Measurements from ENCODE around the gene IMPG2. TPM values are rescaled to one million over a fixed set of nuclear protein-coding genes. Genes with fewer than 3 reads are reported as not detected.

Gene IMPG2
- total RNA-seq, 1 donor = 0.36 TPM

DNA sequence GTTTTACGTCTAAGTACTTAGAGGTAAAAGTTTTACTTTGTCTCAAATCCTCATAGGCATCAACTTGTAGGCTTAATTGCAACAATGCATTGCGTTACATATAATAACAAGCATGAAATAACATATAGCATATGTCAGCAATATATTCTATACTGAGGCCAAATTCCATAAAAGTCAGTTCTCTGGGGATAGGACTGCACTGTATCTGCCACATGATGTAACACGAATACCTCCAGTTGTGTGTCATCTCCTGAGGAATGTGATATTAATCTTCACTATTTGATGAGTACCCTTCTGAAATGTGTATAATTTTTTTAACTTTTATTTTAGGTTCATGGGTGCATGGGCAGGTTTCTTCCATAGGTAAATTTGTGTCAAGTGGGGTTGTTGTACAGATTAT, 126.4 kb downstream of the IMPG2 start:
- DNase-seq (ENCODE audit: insufficient read length, low spot score, missing footprints) = peak; percentile 32
- H3K79me2 ChIP-seq (ENCODE audit: insufficient read depth, low read length) = no peaks in the 10 kb centered on the region

DNA sequence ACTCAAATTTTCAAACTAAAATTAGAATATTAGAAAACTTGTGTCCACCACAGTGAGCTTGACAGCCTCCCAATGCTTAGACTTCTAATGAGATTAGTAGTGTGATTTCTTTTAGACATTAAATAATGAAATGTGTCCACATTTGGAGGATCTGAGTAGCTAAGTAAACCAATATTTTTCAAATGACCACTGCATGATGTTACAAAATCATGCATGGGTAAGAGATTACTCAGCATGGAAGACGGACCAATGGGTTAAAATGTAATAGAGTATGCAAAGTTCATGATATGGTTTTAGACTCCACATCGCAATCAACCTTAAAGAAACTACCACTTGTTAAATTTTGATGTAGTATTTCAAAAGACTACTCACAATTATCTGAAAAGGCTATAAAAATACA, 130.6 kb downstream of the IMPG2 start:
- no peaks in the 10 kb centered on the region for H3K36me3 ChIP-seq (ENCODE audit: insufficient read depth, low read length)
- no peak for TF ChIP-seq CTCF (IDR thresholded peaks at IDR 0.05; ENCODE audit: extremely low read depth, low read depth, low read length)
- H3K79me2 ChIP-seq (ENCODE audit: insufficient read depth, low read length) = no peaks in the 10 kb centered on the region
- H3K4me3 ChIP-seq (ENCODE audit: insufficient read depth, low read length) = no peak overlapping the region
- H3K27me3 ChIP-seq (ENCODE audit: insufficient read depth, low read length) = no peaks in the 10 kb centered on the region
- H3K4me2 ChIP-seq (ENCODE audit: insufficient read depth, low read length) = peak overlapping the region; percentile 28
- peak overlapping the region; percentile 73 for H3K27ac ChIP-seq (ENCODE audit: low read depth, low read length)
- peak overlapping the region; percentile 15 for H2AFZ ChIP-seq (ENCODE audit: low read length)
- H4K20me1 ChIP-seq (ENCODE audit: insufficient read depth, low read length) = no peaks in the 10 kb centered on the region
- peaks cover 40% of the 10 kb centered on the region for H3K4me1 ChIP-seq (ENCODE audit: insufficient read depth, low read length)
- DNase-seq (ENCODE audit: insufficient read length, low spot score, missing footprints) = no peak
- no peaks in the 10 kb centered on the region for H3K9me3 ChIP-seq (ENCODE audit: low read depth, low read length)

More for the DNA sequence above, 126.4 kb downstream of the IMPG2 start:
- Histone ChIP-seq H3K36me3 (ENCODE audit: insufficient read depth, low read length) (no peaks in the 10 kb centered on the region), H3K9me3 (ENCODE audit: low read depth, low read length) (no peaks in the 10 kb centered on the region), H2AFZ (ENCODE audit: low read length) (no peak overlapping the region), H3K27ac (ENCODE audit: low read depth, low read length) (peak overlapping the region; percentile 79), H3K27me3 (ENCODE audit: insufficient read depth, low read length) (no peaks in the 10 kb centered on the region), H3K4me2 (ENCODE audit: insufficient read depth, low read length) (no peak overlapping the region), H4K20me1 (ENCODE audit: insufficient read depth, low read length) (no peaks in the 10 kb centered on the region), H3K4me3 (ENCODE audit: insufficient read depth, low read length) (no peak overlapping the region), H3K4me1 (ENCODE audit: insufficient read depth, low read length) (peaks cover 42% of the 10 kb centered on the region)
- TF ChIP-seq CTCF (IDR thresholded peaks at IDR 0.05; ENCODE audit: extremely low read depth, low read depth, low read length) = no peak

- peak; percentile 25 for DNase-seq (ENCODE audit: insufficient read length, low spot score, missing footprints)
- Histone ChIP-seq H3K9me3 (ENCODE audit: low read depth, low read length) (no peaks in the 10 kb centered on the region), H2AFZ (ENCODE audit: low read length) (no peak overlapping the region), H4K20me1 (ENCODE audit: insufficient read depth, low read length) (no peaks in the 10 kb centered on the region), H3K4me1 (ENCODE audit: insufficient read depth, low read length) (peaks cover 37% of the 10 kb centered on the region), H3K4me3 (ENCODE audit: insufficient read depth, low read length) (no peak overlapping the region), H3K27me3 (ENCODE audit: insufficient read depth, low read length) (no peaks in the 10 kb centered on the region), H3K79me2 (ENCODE audit: insufficient read depth, low read length) (no peaks in the 10 kb centered on the region), H3K27ac (ENCODE audit: low read depth, low read length) (peak overlapping the region; percentile 73), H3K4me2 (ENCODE audit: insufficient read depth, low read length) (no peak overlapping the region), H3K36me3 (ENCODE audit: insufficient read depth, low read length) (no peaks in the 10 kb centered on the region)
- no peak for TF ChIP-seq CTCF (IDR thresholded peaks at IDR 0.05; ENCODE audit: extremely low read depth, low read depth, low read length)
Observed at GRCh38 chr3:101189176-101189575, 131.2 kb downstream of the IMPG2 start.

DNA sequence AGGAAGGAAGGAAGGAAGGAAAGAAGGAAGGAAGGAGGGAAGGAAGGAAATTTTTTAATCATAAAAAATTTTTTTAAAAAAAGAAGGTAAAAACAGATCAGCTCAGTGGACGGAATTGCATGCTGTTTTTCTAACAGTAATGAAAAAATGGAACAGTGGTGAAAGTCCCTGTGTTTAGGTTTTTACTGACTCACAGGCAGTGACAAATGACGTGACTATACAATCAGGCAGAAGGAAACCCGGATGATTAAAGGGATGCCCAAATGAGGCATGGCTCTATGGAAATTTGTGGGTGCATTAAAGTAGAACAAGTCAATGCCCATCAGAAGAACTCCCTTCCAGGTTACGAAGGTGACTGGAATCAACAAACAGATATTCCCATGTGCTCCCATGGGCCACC, 135.0 kb downstream of the IMPG2 start:
- Histone ChIP-seq H2AFZ (ENCODE audit: low read length) (peak overlapping the region; percentile 40), H3K27me3 (ENCODE audit: insufficient read depth, low read length) (no peaks in the 10 kb centered on the region), H3K79me2 (ENCODE audit: insufficient read depth, low read length) (no peaks in the 10 kb centered on the region), H3K36me3 (ENCODE audit: insufficient read depth, low read length) (no peaks in the 10 kb centered on the region), H3K4me1 (ENCODE audit: insufficient read depth, low read length) (peaks cover 16% of the 10 kb centered on the region), H3K27ac (ENCODE audit: low read depth, low read length) (no peak overlapping the region), H3K9me3 (ENCODE audit: low read depth, low read length) (no peaks in the 10 kb centered on the region), H3K4me2 (ENCODE audit: insufficient read depth, low read length) (no peak overlapping the region), H4K20me1 (ENCODE audit: insufficient read depth, low read length) (no peaks in the 10 kb centered on the region), H3K4me3 (ENCODE audit: insufficient read depth, low read length) (no peak overlapping the region)
- DNase-seq (ENCODE audit: insufficient read length, low spot score, missing footprints) = peak; percentile 42
- no peak for TF ChIP-seq CTCF (IDR thresholded peaks at IDR 0.05; ENCODE audit: extremely low read depth, low read depth, low read length)
